HG03442 (cell line): ENCODE data around the gene GMPPA.

Experiments
- ATAC-seq: cut with Tn5 transposase; IDR thresholded peaks from one replicate; pipeline ENCODE4 v1.9.1; 2021; ENCODE audit warnings: mild to moderate bottlenecking, moderate library complexity; ENCODE audit not compliant: unreplicated experiment

Gene GMPPA

GRCh38 chr2:219553463-219553963 lies 54.8 kb downstream of the GMPPA start:
- ATAC-seq, result no peak

DNA sequence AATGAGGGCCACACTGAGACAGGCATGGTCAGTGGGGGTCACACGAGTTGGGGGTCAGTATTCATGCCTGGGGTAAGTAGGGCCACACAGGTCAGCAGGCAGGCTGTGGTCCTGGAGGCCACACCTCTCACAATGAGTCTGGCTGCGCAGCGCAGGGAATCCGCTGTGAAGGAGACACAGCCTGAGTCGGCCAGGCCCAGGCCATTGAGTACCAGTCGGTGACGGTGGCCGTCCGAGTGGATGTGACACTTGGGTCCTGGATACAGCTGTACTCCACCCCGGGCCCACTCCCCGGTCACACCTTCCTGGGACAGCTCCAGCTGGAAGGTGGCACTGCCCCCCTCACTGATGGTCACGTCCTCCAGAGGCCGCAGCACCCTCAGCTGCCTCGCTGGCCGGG lies 55.7 kb downstream of the GMPPA start:
- no peak for ATAC-seq

GRCh38 chr2:219555956-219556355 lies 57.3 kb downstream of the GMPPA start:
- ATAC-seq, result no peak

GRCh38 chr2:219556413-219556812 lies 57.7 kb downstream of the GMPPA start:
- ATAC-seq, result no peak
